Measurements from ENCODE around the gene BARX1.

- no peak for TF ChIP-seq CTCF (IDR thresholded peaks at IDR 0.05; ENCODE audit: low read length)
- TF ChIP-seq EZH2 (optimal IDR thresholded peaks at IDR 0.05; ENCODE audit: low read depth, low read length): no peak
- TF ChIP-seq EZH2phosphoT487 (IDR thresholded peaks at IDR 0.05; ENCODE audit: low read length): no peak
Observed at GRCh38 chr9:93968451-93969327, 13.5 kb upstream of the BARX1 start.
